HCT116 (cell line): ENCODE results near the gene FOXK1. TPM values are rescaled to one million over a fixed set of nuclear protein-coding genes. Genes with fewer than 3 reads are reported as not detected.

Experiments used
- ATAC-seq: fragments of 200-7000 bp; cut with Tn5 transposase; 2 replicates; pipeline ENCODE4 v1.9.1; 2020; ENCODE audit warnings: mild to moderate bottlenecking, moderate library complexity
- BruUV-seq: library from RNA; stranded (reverse); fragments of 400-500 nt; replicated peaks from 2 replicates; lab custom pipeline; 2021; lab: Mats Ljungman, UMichigan
- CTCF ChIA-PET: fragments of 300-600 bp; sonication (Branson Sonifier 250); formaldehyde crosslinking; loops from one replicate; lab custom pipeline; 2021; ENCODE audit warnings: antibody characterized with exemption; lab: Charles Lee
- POLR2A ChIA-PET: fragments of 300-600, 350-600 bp; sonication (Branson Sonifier 250); formaldehyde crosslinking; loops from one replicate; lab custom pipeline; 2021; ENCODE audit warnings: antibody characterized with exemption; lab: Charles Lee
- RAD21 ChIA-PET, 2 experiments: fragments of 300-600 bp; sonication (Branson Sonifier 250); formaldehyde crosslinking; loops; one replicate each; lab custom pipeline; 2023; ENCODE audit warnings: low total read pairs in 2 of 2; ENCODE audit not compliant: uncharacterized antibody in 2 of 2, unreplicated experiment in 2 of 2, low non-redundant PET in 1 of 2; lab: Charles Lee
- DNase-seq: peaks from one replicate; pipeline ENCODE4 v3.0.0-alpha.2; 2010; ENCODE audit warnings: low read depth, low spot score
- H2AFZ ChIP-seq: fragments of 200-600 bp; shearing (Covaris generic), sonication (generic); 2 replicates; pipeline ENCODE4 v1.6.1; 2017; ENCODE audit warnings: low read depth, mixed run types, mixed read lengths, antibody characterized with exemption, low read length; ENCODE audit not compliant: poor library complexity, severe bottlenecking
- H3K27ac ChIP-seq: 2 replicates; pipeline ENCODE4 v1.5.1; 2012; ENCODE audit warnings: low read depth, low read length
- H3K27me3 ChIP-seq: fragments of 200-600 bp; sonication (generic); 2 replicates; pipeline ENCODE4 v1.6.1; 2016; ENCODE audit warnings: mixed run types, low read length, mixed read lengths; ENCODE audit not compliant: insufficient read depth
- H3K36me3 ChIP-seq, 2 experiments: fragments of 200-500 bp in 1 of 2; fragments of 200-600 bp in 1 of 2; sonication (Bioruptor generic) in 1 of 2; sonication (generic) in 1 of 2; 2 replicates each; pipeline versions ENCODE4 v1.5.1 to v1.6.1; 2014 to 2016; ENCODE audit warnings: low read length in 2 of 2, inconsistent platforms in 1 of 2, mixed read lengths in 1 of 2, mixed run types in 1 of 2; ENCODE audit not compliant: insufficient read depth in 2 of 2, control insufficient read depth in 1 of 2
- H3K4me1 ChIP-seq, 2 experiments: fragments of 200-600 bp in 1 of 2; sonication (generic) in 1 of 2; 2 replicates each; pipeline versions ENCODE4 v1.5.1 to v1.6.1; 2012 to 2017; ENCODE audit warnings: low read length in 2 of 2, inconsistent platforms in 1 of 2, mild to moderate bottlenecking in 1 of 2, mixed read lengths in 1 of 2, mixed run types in 1 of 2, moderate library complexity in 1 of 2; ENCODE audit not compliant: insufficient read depth in 2 of 2, control insufficient read depth in 1 of 2
- H3K4me2 ChIP-seq: fragments of 200-600 bp; sonication (generic); 2 replicates; pipeline ENCODE4 v1.6.1; 2017; ENCODE audit warnings: mixed run types, low read length, mixed read lengths
- H3K4me3 ChIP-seq, 2 experiments: fragments of 200-600 bp in 1 of 2; sonication (generic) in 1 of 2; replicated peaks in 1 of 2; 2 replicates each; pipeline ENCODE4 v1.5.1; 2011 to 2016; ENCODE audit warnings: low read length in 2 of 2, control low read depth in 1 of 2, low read depth in 1 of 2, mild to moderate bottlenecking in 1 of 2, mixed read lengths in 1 of 2, mixed run types in 1 of 2
- H3K79me2 ChIP-seq: fragments of 200-600 bp; sonication (generic); 2 replicates; pipeline ENCODE4 v1.6.1; 2017; ENCODE audit warnings: mild to moderate bottlenecking, mixed run types, low read length, moderate library complexity, mixed read lengths; ENCODE audit not compliant: insufficient read depth
- H3K9ac ChIP-seq: fragments of 200-600 bp; sonication (generic); 2 replicates; pipeline ENCODE4 v1.6.1; 2016; ENCODE audit warnings: low read length, mixed read lengths
- H3K9me2 ChIP-seq: fragments of 200-600 bp; sonication (generic), shearing (Covaris generic); 2 replicates; pipeline ENCODE4 v1.6.1; 2017; ENCODE audit warnings: mixed run types, mild to moderate bottlenecking, moderate library complexity; ENCODE audit not compliant: insufficient read depth
- H3K9me3 ChIP-seq, 2 experiments: fragments of 200-500 bp in 1 of 2; fragments of 200-600 bp in 1 of 2; sonication (Bioruptor generic) in 1 of 2; sonication (generic) in 1 of 2; 2 replicates each; pipeline ENCODE4 v1.6.1; 2014 to 2017; ENCODE audit warnings: low read length in 2 of 2, mixed read lengths in 2 of 2, inconsistent platforms in 1 of 2, low read depth in 1 of 2, mild to moderate bottlenecking in 1 of 2, mixed run types in 1 of 2, moderate library complexity in 1 of 2; ENCODE audit not compliant: control insufficient read depth in 1 of 2, insufficient read depth in 1 of 2
- H4K20me1 ChIP-seq: fragments of 200-600 bp; sonication (generic), shearing (Covaris generic); 2 replicates; pipeline ENCODE4 v1.6.1; 2017; ENCODE audit warnings: mixed run types, mild to moderate bottlenecking, moderate library complexity; ENCODE audit not compliant: insufficient read depth
- CEBPB ChIP-seq: IDR thresholded peaks from 2 replicates; pipeline ENCODE4 v1.6.1; 2012; ENCODE audit warnings: low read depth
- EGR1 ChIP-seq: IDR thresholded peaks from 2 replicates; pipeline ENCODE4 v1.6.1; 2012; ENCODE audit warnings: low read depth
- ELF1 ChIP-seq: IDR thresholded peaks from 2 replicates; pipeline ENCODE4 v1.6.1; 2012; ENCODE audit warnings: low read depth, borderline replicate concordance
- EZH2phosphoT487 ChIP-seq: fragments of 200-600 bp; IDR thresholded peaks from 2 replicates; pipeline ENCODE4 v1.6.1; 2018; ENCODE audit warnings: antibody characterized with exemption, borderline replicate concordance
- POLR2A ChIP-seq: IDR thresholded peaks from 2 replicates; pipeline ENCODE4 v1.7.0; 2011; ENCODE audit warnings: borderline replicate concordance; ENCODE audit not compliant: insufficient read depth, insufficient read length; ENCODE audit errors: extremely low read depth
- POLR2AphosphoS5 ChIP-seq: IDR thresholded peaks from 2 replicates; pipeline ENCODE4 v1.6.1; 2011; ENCODE audit warnings: mild to moderate bottlenecking, low read depth, low read length, moderate library complexity
- SIN3A ChIP-seq: IDR thresholded peaks from 2 replicates; pipeline ENCODE4 v1.6.1; 2012; ENCODE audit warnings: low read depth
- SP1 ChIP-seq: IDR thresholded peaks from 2 replicates; pipeline ENCODE4 v1.6.1; 2012; ENCODE audit warnings: low read depth
- SRF ChIP-seq: IDR thresholded peaks from 2 replicates; pipeline ENCODE4 v1.6.1; 2012; ENCODE audit warnings: low read depth
- YY1 ChIP-seq: IDR thresholded peaks from 2 replicates; pipeline ENCODE4 v1.6.1; 2011; ENCODE audit warnings: low read length, low read depth, moderate library complexity, mild to moderate bottlenecking; ENCODE audit not compliant: insufficient replicate concordance; ENCODE audit errors: extremely low read depth
- ZFX ChIP-seq: fragments of 450-650 bp; IDR thresholded peaks from 2 replicates; pipeline ENCODE4 v1.6.1; 2017
- intact Hi-C: fragments of 100-400 bp; cut with micrococcal nuclease; formaldehyde crosslinking; loops from 2 replicates; pipeline ENCODE4 v1.10.0; 2022
- total RNA-seq: library from RNA; stranded (reverse); gene quantifications from one replicate; pipeline ENCODE4 v1.2.1, GENCODE V29; 2021; ENCODE audit not compliant: unreplicated experiment
- TF ChIP-seq, protein P1 (sequence below), 3 experiments: fragments of 200-600 bp in 1 of 3; sonication (generic) in 1 of 3; IDR thresholded peaks in 2 of 3; conservative IDR thresholded peaks in 1 of 3; 2 replicates each; pipeline ENCODE4 v1.5.1; 2012 to 2017; ENCODE audit warnings: low read depth in 2 of 3, low read length in 2 of 3, antibody characterized with exemption in 1 of 3, borderline replicate concordance in 1 of 3, control low read depth in 1 of 3, mild to moderate bottlenecking in 1 of 3, mixed read lengths in 1 of 3, mixed run types in 1 of 3, moderate library complexity in 1 of 3; ENCODE audit not compliant: insufficient read depth in 1 of 3

The FOXK1 gene
- total RNA-seq, 1 experiment from 2014 or later = 60.5 TPM

DNA sequence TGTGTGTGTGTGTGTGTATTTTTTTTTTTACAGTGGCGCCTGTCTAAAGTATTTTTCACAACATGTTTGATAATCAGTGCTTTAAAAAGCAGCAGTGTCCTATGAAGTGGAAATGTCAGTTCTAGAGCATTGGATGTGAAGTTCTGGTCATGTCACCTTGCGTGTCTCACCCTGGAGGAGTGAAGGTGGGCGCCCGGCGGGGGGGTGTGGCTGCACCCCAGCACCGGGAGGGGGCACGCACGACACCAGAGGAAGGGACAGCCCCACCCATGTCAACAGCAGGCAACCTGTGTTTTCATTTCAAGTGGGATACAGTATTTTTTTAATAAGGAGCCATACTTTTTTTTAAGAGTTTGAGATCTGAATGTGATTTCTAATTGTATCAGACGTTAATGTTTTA lies 88.8 kb downstream of the FOXK1 start (continued):
- TF ChIP-seq ELF1 (no peak), POLR2AphosphoS5 (no peak)

DNA sequence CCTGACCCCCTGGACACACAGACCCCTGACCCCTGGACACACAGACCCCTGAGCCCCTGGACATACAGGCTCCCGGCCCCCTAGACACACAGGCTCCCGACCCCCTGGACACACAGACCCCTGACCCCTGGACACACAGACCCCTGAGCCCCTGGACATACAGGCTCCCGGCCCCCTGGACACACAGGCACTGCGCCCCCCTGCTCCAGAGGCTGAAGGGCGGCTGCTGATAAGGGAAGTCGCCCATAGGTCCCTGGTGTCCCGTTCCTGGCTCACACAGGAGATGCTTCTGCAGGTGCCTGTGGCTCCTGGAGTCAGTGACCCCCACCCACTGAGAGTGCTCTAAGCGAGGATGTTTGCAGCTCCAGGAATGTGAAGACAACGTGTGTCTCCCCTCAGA lies 89.6 kb downstream of the FOXK1 start:
- intact Hi-C loops = no loop called here
- Histone ChIP-seq H2AFZ (no peak overlapping the region), H3K4me1 (peaks cover 5 to 15% of the 10 kb centered on the region in 2 experiments; a peak in 3 of 4 replicates), H3K27me3 (no peaks in the 10 kb centered on the region), H3K4me2 (no peak overlapping the region), H3K36me3 (peaks cover 0 to 3% of the 10 kb centered on the region in 2 experiments; a peak in 2 of 4 replicates), H3K4me3 (no peak overlapping the region), H4K20me1 (no peaks in the 10 kb centered on the region), H3K9ac (no peak overlapping the region), H3K9me3 (no peaks in the 10 kb centered on the region), H3K27ac (no peak overlapping the region), H3K9me2 (no peaks in the 10 kb centered on the region), H3K79me2 (peaks cover 16% of the 10 kb centered on the region)
- BruUV-seq = no TSS peak
- DNase-seq (no peak), ATAC-seq (no peak)
- POLR2A ChIA-PET = no interaction called here
- TF ChIP-seq ZFX (no peak), CEBPB (no peak), EZH2phosphoT487 (no peak), YY1 (no peak), SP1 (no peak), POLR2A (no peak), EGR1 (no peak), SRF (no peak), SIN3A (no peak)
- TF ChIP-seq, protein P1, sequence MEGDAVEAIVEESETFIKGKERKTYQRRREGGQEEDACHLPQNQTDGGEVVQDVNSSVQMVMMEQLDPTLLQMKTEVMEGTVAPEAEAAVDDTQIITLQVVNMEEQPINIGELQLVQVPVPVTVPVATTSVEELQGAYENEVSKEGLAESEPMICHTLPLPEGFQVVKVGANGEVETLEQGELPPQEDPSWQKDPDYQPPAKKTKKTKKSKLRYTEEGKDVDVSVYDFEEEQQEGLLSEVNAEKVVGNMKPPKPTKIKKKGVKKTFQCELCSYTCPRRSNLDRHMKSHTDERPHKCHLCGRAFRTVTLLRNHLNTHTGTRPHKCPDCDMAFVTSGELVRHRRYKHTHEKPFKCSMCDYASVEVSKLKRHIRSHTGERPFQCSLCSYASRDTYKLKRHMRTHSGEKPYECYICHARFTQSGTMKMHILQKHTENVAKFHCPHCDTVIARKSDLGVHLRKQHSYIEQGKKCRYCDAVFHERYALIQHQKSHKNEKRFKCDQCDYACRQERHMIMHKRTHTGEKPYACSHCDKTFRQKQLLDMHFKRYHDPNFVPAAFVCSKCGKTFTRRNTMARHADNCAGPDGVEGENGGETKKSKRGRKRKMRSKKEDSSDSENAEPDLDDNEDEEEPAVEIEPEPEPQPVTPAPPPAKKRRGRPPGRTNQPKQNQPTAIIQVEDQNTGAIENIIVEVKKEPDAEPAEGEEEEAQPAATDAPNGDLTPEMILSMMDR (IDR thresholded peaks at IDR 0.05 in 2 of 3, conservative IDR thresholded peaks at IDR 0.05 in 1 of 3; ENCODE audit: borderline replicate concordance in 1 of 3, insufficient read depth in 1 of 3, low read depth in 2 of 3, low read length in 2 of 3) = no peak
- TF ChIP-seq, all 23 proteins: peak for 0
- ChIA-PET CTCF (no interaction called here), RAD21 (no interaction called here)
